HG03060 (cell line): ENCODE measurements around the gene PPP6R3.

Experiments used
- ATAC-seq: cut with Tn5 transposase; IDR thresholded peaks from one replicate; pipeline ENCODE4 v1.9.1; 2021; ENCODE audit warnings: low read depth, moderate number of reproducible peaks; ENCODE audit not compliant: unreplicated experiment

PPP6R3 gene

DNA sequence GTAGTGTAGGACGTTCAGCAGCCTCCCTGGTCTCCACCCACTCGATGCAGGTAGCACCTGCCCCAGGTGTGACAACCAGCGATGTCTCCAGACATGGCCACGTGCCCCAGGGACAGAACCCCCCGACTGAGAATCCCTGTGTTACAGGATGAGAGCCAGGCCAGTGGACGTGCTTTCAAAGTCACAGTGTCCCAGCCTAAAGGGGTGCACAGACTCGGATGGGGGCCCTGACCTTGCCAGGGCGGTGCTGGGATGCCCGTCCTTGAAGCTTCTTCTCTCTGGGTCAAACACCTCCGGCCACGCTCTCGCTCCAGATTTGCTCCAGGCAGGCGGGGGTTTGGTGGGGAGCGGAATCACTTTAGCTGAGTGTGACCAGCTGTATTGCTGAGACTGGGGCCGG is 200.5 kb downstream of the PPP6R3 start:
- no peak for ATAC-seq

DNA sequence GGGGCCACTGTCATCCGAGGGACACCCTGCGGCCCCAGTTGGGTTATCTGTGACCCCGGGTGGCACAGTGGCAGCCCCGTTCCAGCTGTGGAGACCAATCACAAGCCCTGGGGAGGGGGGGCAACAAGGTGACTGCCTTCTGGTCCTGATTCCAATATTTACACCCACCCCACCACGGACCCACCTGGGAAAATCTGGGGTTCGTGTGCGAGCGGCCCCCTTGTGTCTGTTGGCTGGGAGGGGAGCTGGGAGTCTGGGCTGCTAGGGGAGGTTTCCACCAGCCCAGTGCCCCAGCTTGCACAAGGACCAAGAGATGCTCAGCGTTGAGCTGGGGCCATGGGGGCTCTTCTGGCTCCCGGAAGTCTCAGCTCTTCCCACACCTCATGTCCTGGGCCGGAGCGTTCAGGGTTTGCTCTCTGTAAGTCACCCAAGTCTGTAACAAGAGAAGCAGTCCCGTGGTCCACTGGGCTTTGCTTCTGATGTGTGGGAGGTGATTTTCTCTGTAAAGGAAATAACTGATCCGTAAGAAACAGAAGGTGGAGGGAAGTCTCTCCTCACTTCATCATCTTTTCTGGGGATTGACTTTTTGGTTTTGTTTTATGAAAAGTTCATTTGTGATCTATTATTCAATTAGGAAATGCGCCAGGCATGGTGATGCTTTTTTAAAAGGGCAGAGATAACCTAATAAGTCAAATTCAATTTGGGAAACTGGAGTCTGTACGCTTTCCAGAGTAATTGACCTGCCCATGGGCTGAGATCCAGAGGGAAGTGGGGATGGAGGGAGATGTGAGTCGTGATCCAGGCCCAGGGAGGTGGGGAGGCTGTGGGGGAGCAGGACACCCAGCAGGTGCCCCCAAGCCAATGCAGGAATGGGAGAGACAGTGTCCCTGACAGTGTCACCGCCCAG is 201.4 kb downstream of the PPP6R3 start:
- ATAC-seq: no peak

DNA sequence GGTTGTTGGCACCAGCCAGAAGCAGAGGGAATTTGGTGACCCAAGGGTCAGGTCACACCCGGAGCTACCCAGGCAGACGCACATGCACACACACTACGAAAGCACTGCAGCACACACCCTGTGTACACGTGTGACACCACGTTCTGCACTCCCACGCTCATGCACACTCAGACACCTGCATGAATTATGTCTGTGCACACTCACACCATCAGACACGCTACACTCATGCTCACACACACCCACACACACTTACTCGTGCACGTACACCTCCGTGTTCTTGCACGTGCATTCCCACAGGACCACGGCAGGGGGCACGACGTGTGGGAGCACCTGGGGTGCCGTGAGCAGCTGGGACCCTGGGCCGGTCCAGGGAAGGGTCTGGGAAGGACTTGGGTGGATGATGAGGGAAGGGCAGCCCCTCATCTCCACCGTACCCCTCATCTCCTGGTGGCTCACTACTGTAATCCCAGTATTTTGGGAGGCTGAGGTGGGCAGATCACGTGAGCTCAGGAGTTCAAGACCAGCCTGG is 203.0 kb downstream of the PPP6R3 start:
- no peak for ATAC-seq

DNA sequence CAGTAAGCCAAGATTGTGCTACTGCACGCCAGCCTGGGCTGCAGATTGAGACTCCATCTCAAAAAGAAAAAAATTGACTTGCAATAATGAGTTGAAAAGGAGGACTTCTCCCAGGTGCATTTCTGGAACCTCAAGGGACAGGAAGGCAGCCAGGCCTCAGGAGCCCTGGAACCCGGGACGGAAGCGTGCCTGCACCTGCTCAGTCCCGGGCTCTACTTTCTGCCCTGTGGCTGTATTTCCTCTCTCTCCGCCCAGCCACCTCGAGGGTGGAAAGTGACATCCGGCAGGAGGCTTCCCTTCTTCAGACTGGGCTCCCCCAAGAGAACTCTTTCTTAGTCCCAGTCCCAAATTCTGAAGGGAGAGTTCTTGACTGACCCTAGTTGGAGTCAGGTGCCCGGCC is 203.6 kb downstream of the PPP6R3 start:
- no peak for ATAC-seq

DNA sequence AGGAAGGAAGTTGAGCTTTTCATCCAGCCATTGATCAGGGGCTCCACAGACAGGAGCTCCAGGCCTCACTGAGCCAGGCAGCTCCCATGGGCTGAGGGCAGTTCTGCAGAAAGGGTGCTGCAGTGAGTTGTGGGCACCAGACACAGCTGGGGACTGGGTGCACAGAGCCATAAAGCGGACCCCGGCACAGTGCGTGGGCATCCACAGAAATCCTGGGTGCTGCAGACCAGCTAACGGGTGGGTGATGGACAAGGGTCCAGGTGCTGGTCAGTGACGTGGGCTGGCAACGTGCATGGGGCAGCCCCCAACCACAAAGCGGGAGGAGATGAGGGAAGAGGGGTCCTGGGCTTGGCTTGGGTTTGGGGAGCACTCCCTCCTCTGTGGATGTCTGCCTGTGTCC is 204.4 kb downstream of the PPP6R3 start:
- ATAC-seq: no peak
